Measurements from ENCODE around the gene PDK1.

The PDK1 gene

DNA sequence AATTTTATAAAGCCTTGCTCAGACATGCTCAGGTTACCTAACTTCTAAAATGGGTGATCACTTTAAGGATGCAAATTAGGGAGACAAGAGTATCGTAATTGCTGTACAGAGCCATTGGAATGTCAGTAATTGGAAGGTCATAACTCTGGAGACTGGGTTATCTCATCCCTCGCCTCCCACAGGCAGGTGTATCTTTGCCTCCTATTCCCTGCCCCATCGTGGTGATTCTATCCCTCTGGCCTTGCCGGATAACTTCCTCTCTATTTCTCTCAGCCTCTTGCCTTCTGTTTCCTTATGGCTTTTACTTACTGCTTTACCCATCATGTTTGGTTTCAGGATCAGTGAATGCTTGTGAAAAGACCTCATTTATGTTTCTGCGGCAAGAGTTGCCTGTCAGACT lies 2.5 kb downstream of the PDK1 start:
- TF ChIP-seq FOXP2 (optimal IDR thresholded peaks at IDR 0.05; ENCODE audit: borderline replicate concordance, extremely low read depth, extremely low read length, insufficient read depth), result no peak
- TF ChIP-seq, protein P1, sequence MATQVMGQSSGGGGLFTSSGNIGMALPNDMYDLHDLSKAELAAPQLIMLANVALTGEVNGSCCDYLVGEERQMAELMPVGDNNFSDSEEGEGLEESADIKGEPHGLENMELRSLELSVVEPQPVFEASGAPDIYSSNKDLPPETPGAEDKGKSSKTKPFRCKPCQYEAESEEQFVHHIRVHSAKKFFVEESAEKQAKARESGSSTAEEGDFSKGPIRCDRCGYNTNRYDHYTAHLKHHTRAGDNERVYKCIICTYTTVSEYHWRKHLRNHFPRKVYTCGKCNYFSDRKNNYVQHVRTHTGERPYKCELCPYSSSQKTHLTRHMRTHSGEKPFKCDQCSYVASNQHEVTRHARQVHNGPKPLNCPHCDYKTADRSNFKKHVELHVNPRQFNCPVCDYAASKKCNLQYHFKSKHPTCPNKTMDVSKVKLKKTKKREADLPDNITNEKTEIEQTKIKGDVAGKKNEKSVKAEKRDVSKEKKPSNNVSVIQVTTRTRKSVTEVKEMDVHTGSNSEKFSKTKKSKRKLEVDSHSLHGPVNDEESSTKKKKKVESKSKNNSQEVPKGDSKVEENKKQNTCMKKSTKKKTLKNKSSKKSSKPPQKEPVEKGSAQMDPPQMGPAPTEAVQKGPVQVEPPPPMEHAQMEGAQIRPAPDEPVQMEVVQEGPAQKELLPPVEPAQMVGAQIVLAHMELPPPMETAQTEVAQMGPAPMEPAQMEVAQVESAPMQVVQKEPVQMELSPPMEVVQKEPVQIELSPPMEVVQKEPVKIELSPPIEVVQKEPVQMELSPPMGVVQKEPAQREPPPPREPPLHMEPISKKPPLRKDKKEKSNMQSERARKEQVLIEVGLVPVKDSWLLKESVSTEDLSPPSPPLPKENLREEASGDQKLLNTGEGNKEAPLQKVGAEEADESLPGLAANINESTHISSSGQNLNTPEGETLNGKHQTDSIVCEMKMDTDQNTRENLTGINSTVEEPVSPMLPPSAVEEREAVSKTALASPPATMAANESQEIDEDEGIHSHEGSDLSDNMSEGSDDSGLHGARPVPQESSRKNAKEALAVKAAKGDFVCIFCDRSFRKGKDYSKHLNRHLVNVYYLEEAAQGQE (IDR thresholded peaks at IDR 0.05; ENCODE audit: insufficient read depth in 1 of 2, low read depth in 2 of 2, low read length in 2 of 2), result no peak
- TF ChIP-seq TAF1 (IDR thresholded peaks at IDR 0.05; ENCODE audit: borderline replicate concordance, insufficient read depth, low read length), result no peak
- no peak for TF ChIP-seq SIN3A (IDR thresholded peaks at IDR 0.05; ENCODE audit: borderline replicate concordance, insufficient read depth, low read length)
- no peak for TF ChIP-seq POLR2AphosphoS5 (IDR thresholded peaks at IDR 0.05; ENCODE audit: low read depth, low read length)

DNA sequence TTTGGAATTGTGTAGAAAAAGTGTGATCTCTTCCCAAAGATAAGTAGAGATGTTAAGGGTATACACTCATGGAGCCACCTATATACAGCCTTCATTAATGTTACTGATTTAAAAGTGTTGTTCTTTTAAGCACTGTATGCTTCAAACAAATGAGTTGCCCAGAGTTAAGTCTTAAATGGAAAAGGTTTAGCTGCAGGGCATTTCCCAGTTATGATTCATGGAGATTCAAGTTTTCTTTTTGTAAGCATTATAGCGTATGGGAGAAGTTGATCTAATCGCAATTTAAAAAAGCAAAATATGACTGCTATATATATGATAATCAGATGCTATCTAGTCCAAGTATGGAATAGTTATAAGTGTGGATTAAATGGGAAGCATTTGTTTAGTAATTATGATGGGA lies 4.8 kb downstream of the PDK1 start:
- TF ChIP-seq TAF1 (IDR thresholded peaks at IDR 0.05; ENCODE audit: borderline replicate concordance, insufficient read depth, low read length), result no peak

DNA sequence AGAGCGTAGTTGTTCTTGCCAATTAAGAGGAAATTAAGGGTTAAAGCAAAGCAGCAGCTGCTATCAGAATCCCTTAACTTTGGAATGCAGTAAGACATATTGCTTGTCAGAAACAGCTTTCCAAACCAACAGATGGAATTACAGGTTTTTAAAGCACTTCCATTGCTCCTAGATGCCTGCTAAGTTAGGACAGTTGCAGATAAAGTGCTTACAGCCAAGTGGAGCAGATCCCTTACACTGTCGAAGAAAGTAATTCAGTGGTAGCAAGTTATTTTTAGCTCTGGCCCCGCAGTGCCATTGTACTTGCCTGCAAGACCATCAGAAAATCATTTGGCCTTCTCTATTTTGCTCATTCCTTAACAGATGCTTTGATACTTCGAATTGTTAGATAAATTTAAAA lies 5.4 kb downstream of the PDK1 start:
- TF ChIP-seq TAF1 (IDR thresholded peaks at IDR 0.05; ENCODE audit: borderline replicate concordance, insufficient read depth, low read length), result no peak
- TF ChIP-seq FOXP2 (optimal IDR thresholded peaks at IDR 0.05; ENCODE audit: borderline replicate concordance, extremely low read depth, extremely low read length, insufficient read depth), result no peak
- TF ChIP-seq SIN3A (IDR thresholded peaks at IDR 0.05; ENCODE audit: borderline replicate concordance, insufficient read depth, low read length), result no peak
- no peak for TF ChIP-seq POLR2AphosphoS5 (IDR thresholded peaks at IDR 0.05; ENCODE audit: low read depth, low read length)
- TF ChIP-seq, protein P1 (IDR thresholded peaks at IDR 0.05; ENCODE audit: insufficient read depth in 1 of 2, low read depth in 2 of 2, low read length in 2 of 2), result no peak

DNA sequence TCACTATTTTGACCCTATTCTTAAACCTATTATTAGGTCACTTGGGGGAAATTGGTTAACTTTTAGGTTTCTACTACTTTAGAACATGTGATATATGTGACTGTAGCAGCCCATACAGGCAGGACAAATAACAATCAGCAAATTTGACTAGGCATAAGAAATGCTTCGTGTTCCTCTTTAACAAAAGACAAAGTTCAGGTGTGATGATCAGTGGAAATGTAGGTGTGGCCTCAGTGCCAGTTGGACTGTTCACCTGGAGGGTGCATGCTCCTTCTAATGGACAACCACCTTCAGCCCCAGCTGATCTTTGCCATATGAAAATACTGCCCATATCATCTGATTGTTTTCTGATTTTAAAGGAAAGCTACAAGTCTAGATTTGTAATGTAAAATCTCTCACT lies 6.4 kb downstream of the PDK1 start:
- no peak for TF ChIP-seq SIN3A (IDR thresholded peaks at IDR 0.05; ENCODE audit: borderline replicate concordance, insufficient read depth, low read length)
- TF ChIP-seq FOXP2 (optimal IDR thresholded peaks at IDR 0.05; ENCODE audit: borderline replicate concordance, extremely low read depth, extremely low read length, insufficient read depth), result no peak
- TF ChIP-seq, protein P1 (IDR thresholded peaks at IDR 0.05; ENCODE audit: insufficient read depth in 1 of 2, low read depth in 2 of 2, low read length in 2 of 2), result no peak
- TF ChIP-seq POLR2AphosphoS5 (IDR thresholded peaks at IDR 0.05; ENCODE audit: low read depth, low read length), result no peak
- no peak for TF ChIP-seq TAF1 (IDR thresholded peaks at IDR 0.05; ENCODE audit: borderline replicate concordance, insufficient read depth, low read length)

DNA sequence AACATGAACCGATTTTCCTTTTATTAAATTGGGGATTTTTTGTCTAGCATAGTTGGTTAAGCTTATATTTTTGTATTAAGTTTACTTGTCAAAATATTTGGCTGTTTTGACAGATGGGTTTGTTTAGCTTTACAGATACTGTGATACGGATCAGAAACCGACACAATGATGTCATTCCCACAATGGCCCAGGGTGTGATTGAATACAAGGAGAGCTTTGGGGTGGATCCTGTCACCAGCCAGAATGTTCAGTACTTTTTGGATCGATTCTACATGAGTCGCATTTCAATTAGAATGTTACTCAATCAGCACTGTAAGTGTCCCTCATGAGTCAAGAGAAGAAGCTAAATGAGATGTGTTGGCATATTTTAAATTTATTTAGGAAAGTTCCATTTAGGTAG lies 8.5 kb downstream of the PDK1 start:
- TF ChIP-seq POLR2AphosphoS5 (IDR thresholded peaks at IDR 0.05; ENCODE audit: low read depth, low read length), result no peak
- TF ChIP-seq, protein P1 (IDR thresholded peaks at IDR 0.05; ENCODE audit: insufficient read depth in 1 of 2, low read depth in 2 of 2, low read length in 2 of 2), result no peak
- no peak for TF ChIP-seq FOXP2 (optimal IDR thresholded peaks at IDR 0.05; ENCODE audit: borderline replicate concordance, extremely low read depth, extremely low read length, insufficient read depth)
- no peak for TF ChIP-seq SIN3A (IDR thresholded peaks at IDR 0.05; ENCODE audit: borderline replicate concordance, insufficient read depth, low read length)
- TF ChIP-seq TAF1 (IDR thresholded peaks at IDR 0.05; ENCODE audit: borderline replicate concordance, insufficient read depth, low read length), result no peak

Measured in PFSK-1 (cell line).